Activated B cell treated with CpG ODN at 0.5 μM for 24 hours (primary cell): ENCODE results near the gene ABHD12. TPM values are rescaled to one million over a fixed set of nuclear protein-coding genes. Genes with fewer than 3 reads are reported as not detected.
A peak's percentile ranks its signal among the peaks of the same experiment; 100 is the strongest.

Experiments used
- ATAC-seq: fragments of 200-7000 bp; cut with Tn5 transposase; one replicate; pipeline ENCODE4 v1.10.0; 2021; ENCODE audit warnings: low read depth, mild to moderate bottlenecking, moderate library complexity
- CTCF ChIA-PET: fragments of 350-600 bp; sonication (Branson Sonifier 250); formaldehyde crosslinking; loops from one replicate; lab custom pipeline; 2021; ENCODE audit warnings: antibody characterized with exemption; lab: Charles Lee
- POLR2A ChIA-PET: fragments of 350-600 bp; sonication (Branson Sonifier 250); formaldehyde crosslinking; loops from one replicate; lab custom pipeline; 2021; ENCODE audit warnings: antibody characterized with exemption; lab: Charles Lee
- DNase-seq: peaks from one replicate; pipeline ENCODE4 v3.0.0; 2022
- H3K27ac Mint-ChIP-seq: one replicate; pipeline ENCODE4 v1.8.0; 2020; ENCODE audit warnings: mixed read lengths
- H3K27me3 Mint-ChIP-seq: one replicate; pipeline ENCODE4 v1.8.0; 2021; ENCODE audit warnings: mixed read lengths
- H3K36me3 Mint-ChIP-seq: one replicate; pipeline ENCODE4 v1.8.0; 2021; ENCODE audit warnings: low read depth, mixed read lengths
- H3K4me1 Mint-ChIP-seq: one replicate; pipeline ENCODE4 v1.8.0; 2021; ENCODE audit warnings: mixed read lengths
- H3K4me3 Mint-ChIP-seq: one replicate; pipeline ENCODE4 v1.8.0; 2020; ENCODE audit warnings: mild to moderate bottlenecking, mixed read lengths
- H3K9me3 Mint-ChIP-seq: one replicate; pipeline ENCODE4 v1.8.0; 2020; ENCODE audit warnings: mixed read lengths
- intact Hi-C: fragments of 100-400 bp; cut with micrococcal nuclease; formaldehyde crosslinking; loops from one replicate; pipeline ENCODE4 v1.15.1; 2024
- total RNA-seq: library from RNA; stranded (reverse); gene quantifications from 2 replicates; pipeline ENCODE4 v1.2.3, GENCODE V29; 2022
- TF ChIP-seq, protein P1 (sequence below): fragments of 200-600 bp; IDR thresholded peaks from one replicate; pipeline ENCODE4 v1.8.0; 2022; ENCODE audit warnings: antibody characterized with exemption, mild to moderate bottlenecking

ABHD12 gene
- total RNA-seq, 1 donor from 2014 or later, result 16.3 TPM

- Mint-ChIP-seq H3K27me3 (no peaks in the 10 kb centered on the region), H3K4me3 (no peak overlapping the region), H3K36me3 (peaks cover 27% of the 10 kb centered on the region), H3K27ac (no peak overlapping the region), H3K9me3 (no peaks in the 10 kb centered on the region), H3K4me1 (peaks cover 1% of the 10 kb centered on the region)
- intact Hi-C loops, result no loop called here
- ChIA-PET CTCF (interaction anchor here (1.8 to 2.4 kb wide), 2 partner anchors 97 to 99 kb away, joined by 3 to 10 read pairs; no protein-coding TSS in a partner anchor), POLR2A (no interaction called here)
- no peak for ATAC-seq
- TF ChIP-seq, protein P1, sequence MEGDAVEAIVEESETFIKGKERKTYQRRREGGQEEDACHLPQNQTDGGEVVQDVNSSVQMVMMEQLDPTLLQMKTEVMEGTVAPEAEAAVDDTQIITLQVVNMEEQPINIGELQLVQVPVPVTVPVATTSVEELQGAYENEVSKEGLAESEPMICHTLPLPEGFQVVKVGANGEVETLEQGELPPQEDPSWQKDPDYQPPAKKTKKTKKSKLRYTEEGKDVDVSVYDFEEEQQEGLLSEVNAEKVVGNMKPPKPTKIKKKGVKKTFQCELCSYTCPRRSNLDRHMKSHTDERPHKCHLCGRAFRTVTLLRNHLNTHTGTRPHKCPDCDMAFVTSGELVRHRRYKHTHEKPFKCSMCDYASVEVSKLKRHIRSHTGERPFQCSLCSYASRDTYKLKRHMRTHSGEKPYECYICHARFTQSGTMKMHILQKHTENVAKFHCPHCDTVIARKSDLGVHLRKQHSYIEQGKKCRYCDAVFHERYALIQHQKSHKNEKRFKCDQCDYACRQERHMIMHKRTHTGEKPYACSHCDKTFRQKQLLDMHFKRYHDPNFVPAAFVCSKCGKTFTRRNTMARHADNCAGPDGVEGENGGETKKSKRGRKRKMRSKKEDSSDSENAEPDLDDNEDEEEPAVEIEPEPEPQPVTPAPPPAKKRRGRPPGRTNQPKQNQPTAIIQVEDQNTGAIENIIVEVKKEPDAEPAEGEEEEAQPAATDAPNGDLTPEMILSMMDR, result no peak
- no peak for DNase-seq
Measured at GRCh38 chr20:25300496-25301170, 90.0 kb downstream of the ABHD12 start.

GRCh38 chr20:25299806-25300205, 90.8 kb downstream of the ABHD12 start:
- ChIA-PET CTCF (interaction anchor here (1.8 to 2.4 kb wide), 2 partner anchors 97 to 99 kb away, joined by 3 to 10 read pairs; no protein-coding TSS in a partner anchor), POLR2A (no interaction called here)
- ATAC-seq (no peak), DNase-seq (no peak)
- Mint-ChIP-seq H3K4me1 (peaks cover 1% of the 10 kb centered on the region), H3K4me3 (no peak overlapping the region), H3K27ac (no peak overlapping the region), H3K27me3 (no peaks in the 10 kb centered on the region), H3K9me3 (no peaks in the 10 kb centered on the region), H3K36me3 (peaks cover 27% of the 10 kb centered on the region)
- intact Hi-C loops, result no loop called here
- TF ChIP-seq, protein P1, result no peak

- Mint-ChIP-seq H3K4me3 (no peak overlapping the region), H3K27ac (no peak overlapping the region), H3K36me3 (peaks cover 22% of the 10 kb centered on the region), H3K27me3 (no peaks in the 10 kb centered on the region), H3K9me3 (no peaks in the 10 kb centered on the region), H3K4me1 (peaks cover 5% of the 10 kb centered on the region)
- intact Hi-C loops, result no loop called here
- POLR2A ChIA-PET, result no interaction called here
- TF ChIP-seq, protein P1, result no peak
- no peak for ATAC-seq
- CTCF ChIA-PET, result no interaction called here
- no peak for DNase-seq
Measured at GRCh38 chr20:25297141-25297905, 93.3 kb downstream of the ABHD12 start.

- Mint-ChIP-seq H3K27ac (no peak overlapping the region), H3K4me3 (no peak overlapping the region), H3K9me3 (no peaks in the 10 kb centered on the region), H3K27me3 (no peaks in the 10 kb centered on the region), H3K36me3 (peaks cover 24% of the 10 kb centered on the region), H3K4me1 (peaks cover 5% of the 10 kb centered on the region)
- DNase-seq (no peak), ATAC-seq (peak; percentile 28)
- ChIA-PET CTCF (interaction anchor here (0.9 to 4.1 kb wide), 5 partner anchors 8 to 111 kb away, joined by 3 to 57 read pairs (median 5); partner anchors contain the start of gene GINS1), POLR2A (interaction anchor here (1.1 to 1.3 kb wide), 2 partner anchors 103 to 111 kb away, joined by 3 to 4 read pairs; no protein-coding TSS in a partner anchor)
- TF ChIP-seq, protein P1, result no peak
- intact Hi-C loops, result no loop called here
Measured at GRCh38 chr20:25296094-25297093, 94.2 kb downstream of the ABHD12 start.
